Motor neuron (in vitro differentiated cells): ENCODE results near the gene C2orf92. TPM values are rescaled to one million over a fixed set of nuclear protein-coding genes. Genes with fewer than 3 reads are reported as not detected.

Experiments used
- ATAC-seq, 8 experiments: fragments of 200-7000 bp; cut with Tn5 transposase; replicated peaks in 6 of 8; 2 replicates each; pipeline ENCODE4 v1.8.0; 2021; ENCODE audit warnings: mild to moderate bottlenecking in 8 of 8, moderate library complexity in 8 of 8
- H3K27ac ChIP-seq, 2 donors: fragments of 250-450 bp; sonication (Bioruptor Pico); 2 replicates each; pipeline ENCODE4 v1.9.0; 2021; ENCODE audit warnings: antibody characterized with exemption in 2 of 2, mild to moderate bottlenecking in 2 of 2, moderate library complexity in 1 of 2
- H3K4me1 ChIP-seq, 2 donors: fragments of 250-450 bp; sonication (Bioruptor Pico); replicated peaks in 1 of 2; 2 replicates each; pipeline ENCODE4 v1.6.1; 2021; ENCODE audit warnings: antibody characterized with exemption in 2 of 2, mild to moderate bottlenecking in 2 of 2, moderate library complexity in 1 of 2
- H3K4me3 ChIP-seq, 5 donors: fragments of 250-450 bp; sonication (Bioruptor Pico); 2 replicates each; pipeline ENCODE4 v1.9.0; 2021; ENCODE audit warnings: antibody characterized with exemption in 5 of 5, mild to moderate bottlenecking in 5 of 5, moderate library complexity in 4 of 5
- WGBS, 10 experiments: fragments of 450-650 bp; shearing (Covaris generic); methylation state at CpG; one replicate each; pipeline ENCODE4 v1.0.0; 2022; 5-methylcytosine and 5-hydroxymethylcytosine counted together
- in situ Hi-C, 9 experiments: fragments of 400-800 bp; cut with MboI; loops; one replicate each; pipeline ENCODE4 v1.15.0; 2021; ENCODE audit warnings: low sequenced_read_pairs in 9 of 9, low pct_unique_long_range_greater_than_20kb in 2 of 9; ENCODE audit not compliant: unreplicated experiment in 9 of 9
- total RNA-seq, 8 experiments: library from RNA; unstranded; fragments of 300-600 nt; gene quantifications; 2 replicates each; pipeline versions ENCODE4 v1.2.3 to v1.2.4, GENCODE V29; 2022

C2orf92 gene
- total RNA-seq, 8 experiments from 2014 or later = 3.2 to 30.5 (median 7.0) TPM

DNA sequence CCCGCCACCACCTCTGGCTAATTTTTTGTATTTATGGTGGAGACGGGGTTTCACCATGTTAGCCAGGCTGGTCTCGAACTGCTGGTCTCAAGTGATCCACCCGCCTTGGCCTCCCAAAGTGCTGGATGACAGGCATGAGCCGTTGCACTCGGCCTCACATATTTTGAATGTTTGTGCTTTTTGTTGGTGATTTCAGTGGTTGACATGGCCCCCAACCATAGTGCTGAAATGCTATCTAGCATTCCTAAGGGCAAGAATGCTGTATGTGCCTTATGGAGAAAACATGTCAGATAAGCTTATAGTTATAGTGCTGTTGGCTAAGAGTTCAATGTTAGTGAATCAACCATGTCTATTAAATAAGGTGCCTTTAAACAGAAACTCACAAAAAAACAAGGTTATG lies 52.7 kb downstream of the C2orf92 start:
- Histone ChIP-seq H3K4me3 (no peak overlapping the region), H3K4me1 (peaks cover 2 to 7% of the 10 kb centered on the region in 2 donors), H3K27ac (no peak overlapping the region)
- 61 to 100% (median 96%) methylated on average over 1 to 5 of the region's 6 CpGs; no CpG with 5 or more reads in 5 of the 10 experiments for WGBS, 10 experiments
- in situ Hi-C loops = no loop called here
- no peak for ATAC-seq

DNA sequence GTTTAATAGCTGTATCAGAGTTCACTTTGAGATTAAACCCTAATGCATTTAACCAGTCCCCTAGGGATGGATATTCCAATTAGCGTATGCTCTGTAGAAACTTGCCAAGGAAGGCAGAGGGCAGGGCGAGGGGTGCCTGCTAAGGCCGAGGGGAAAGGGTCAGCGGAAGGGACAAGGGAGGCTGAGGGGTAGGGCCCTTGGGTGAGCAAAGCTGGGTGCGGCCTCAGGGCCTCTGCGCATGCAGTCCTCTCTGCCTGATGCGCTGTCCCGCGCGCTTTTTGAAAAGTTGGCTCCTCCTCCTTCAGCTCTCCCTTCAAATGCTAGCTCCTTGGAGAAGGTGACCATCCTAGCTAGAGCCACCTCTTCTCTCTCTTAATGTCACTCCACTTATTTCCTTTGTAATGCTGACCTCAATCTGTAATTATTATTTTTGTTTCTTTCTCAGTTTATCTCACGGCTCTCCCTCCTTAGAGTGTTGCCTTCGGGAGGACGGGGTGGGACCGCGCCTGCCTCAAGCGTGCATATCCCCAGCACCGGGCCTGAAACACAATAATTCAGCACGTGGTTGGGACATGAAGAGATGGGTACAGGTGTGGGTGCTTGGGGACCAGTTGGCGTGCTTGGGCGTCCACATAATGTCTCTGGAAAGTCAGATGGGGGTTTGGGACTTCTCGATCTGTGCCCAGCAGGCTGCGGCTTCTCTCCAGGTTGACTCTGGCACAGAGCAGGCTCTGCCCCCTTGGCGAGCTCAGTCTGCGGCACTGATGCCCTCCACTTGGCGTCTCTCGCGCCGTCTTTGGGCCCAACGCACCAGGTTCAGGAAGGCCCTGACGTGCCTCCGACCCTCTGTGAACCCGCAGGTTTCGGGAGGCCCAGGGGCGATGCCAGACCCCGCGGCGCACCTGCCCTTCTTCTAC lies 53.9 kb downstream of the C2orf92 start:
- in situ Hi-C loops = no loop called here
- H3K4me3 ChIP-seq = no peak overlapping the region
- no peak overlapping the region for H3K27ac ChIP-seq
- ATAC-seq = no peak
- 83 to 100% (median 97%) methylated on average over 1 to 12 of the region's 37 CpGs; no CpG with 5 or more reads in 2 of the 10 experiments for WGBS, 10 experiments
- H3K4me1 ChIP-seq = peaks cover 2 to 7% of the 10 kb centered on the region in 2 donors

GRCh38 chr2:97724073-97724410 lies 54.5 kb downstream of the C2orf92 start:
- in situ Hi-C loops = no loop called here
- Histone ChIP-seq H3K4me3 (no peak overlapping the region), H3K27ac (no peak overlapping the region), H3K4me1 (peaks cover 2 to 7% of the 10 kb centered on the region in 2 donors)
- 93 to 100% methylated on average over 11 to 22 of the region's 41 CpGs; no CpG with 5 or more reads in 8 of the 10 experiments for WGBS, 10 experiments
- no peak for ATAC-seq

DNA sequence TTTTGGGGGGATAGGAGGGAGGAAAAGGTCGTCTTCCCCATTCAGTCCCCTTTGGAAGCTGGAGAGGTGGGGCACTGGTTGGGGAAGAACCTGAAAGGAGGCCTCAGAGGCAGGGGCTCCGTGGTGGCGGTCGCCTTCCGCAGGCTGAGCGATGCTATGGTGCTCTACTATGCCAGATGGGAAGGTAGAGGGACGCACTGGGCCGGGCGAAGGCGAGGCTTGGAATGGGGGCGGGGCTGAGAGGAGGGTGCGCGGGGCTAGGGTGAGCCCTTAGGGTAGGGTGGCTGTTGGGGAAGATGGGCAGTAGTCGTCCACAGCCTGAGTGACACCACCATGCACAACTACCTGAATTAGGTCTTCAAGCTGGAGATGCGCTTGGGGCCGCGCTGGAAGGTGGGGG lies 55.0 kb downstream of the C2orf92 start:
- no peak for ATAC-seq
- H3K27ac ChIP-seq = no peak overlapping the region
- no peak overlapping the region for H3K4me3 ChIP-seq
- in situ Hi-C loops = no loop called here
- peaks cover 2 to 7% of the 10 kb centered on the region in 2 donors for H3K4me1 ChIP-seq
- WGBS, 10 experiments = 80% methylated on average over 3 of the region's 17 CpGs; no CpG with 5 or more reads in 9 of the 10 experiments

DNA sequence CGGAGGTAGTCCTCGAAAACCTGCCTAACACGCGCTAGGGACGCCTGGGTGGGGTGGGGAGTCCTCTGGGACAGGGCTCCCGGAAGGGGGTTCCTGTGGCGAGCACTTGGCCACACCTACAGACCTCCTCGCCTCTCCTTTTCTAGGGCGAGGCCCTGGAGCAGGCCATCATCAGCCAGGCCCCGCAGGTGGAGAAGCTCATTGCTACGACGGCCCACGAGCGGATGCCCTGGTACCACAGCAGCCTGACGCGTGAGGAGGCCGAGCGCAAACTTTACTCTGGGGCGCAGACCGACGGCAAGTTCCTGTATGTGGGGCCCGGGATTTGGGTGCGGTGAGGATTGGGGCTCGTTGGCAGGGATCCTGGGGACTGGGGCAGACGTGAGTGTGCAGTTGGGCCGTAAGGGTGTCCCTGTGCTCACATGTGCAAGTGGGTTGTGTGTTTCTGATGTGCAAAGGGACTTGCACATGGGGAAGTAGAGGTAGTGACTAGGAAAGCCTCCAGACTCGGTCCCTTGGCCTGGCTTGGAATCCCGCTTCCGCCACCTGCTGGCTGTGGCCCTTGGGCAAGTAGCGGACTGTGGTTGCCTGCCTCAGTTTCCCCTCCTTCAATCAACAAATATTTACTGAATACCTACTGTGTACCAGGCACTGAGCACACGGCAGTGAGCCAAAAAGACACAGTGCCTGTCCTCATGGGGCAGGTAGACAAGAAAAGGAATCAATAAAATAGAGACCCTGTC lies 55.6 kb downstream of the C2orf92 start:
- no peak for ATAC-seq

GRCh38 chr2:97726261-97727064 lies 57.0 kb downstream of the C2orf92 start:
- WGBS, 10 experiments = 20 to 83% (median 47%) methylated on average over 1 to 3 of the region's 4 CpGs; no CpG with 5 or more reads in 3 of the 10 experiments

More for the DNA sequence above, 55.6 kb downstream of the C2orf92 start:
- Histone ChIP-seq H3K27ac (no peak overlapping the region), H3K4me3 (no peak overlapping the region), H3K4me1 (peaks cover 2 to 7% of the 10 kb centered on the region in 2 donors)
- in situ Hi-C loops = loop anchor here in 1 of 9 experiments (25.0 kb wide), 1 partner anchor 662 kb away; no protein-coding TSS in a partner anchor
- WGBS, 10 experiments = 14 to 100% (median 84%) methylated on average over 1 to 9 of the region's 31 CpGs; no CpG with 5 or more reads in 3 of the 10 experiments

DNA sequence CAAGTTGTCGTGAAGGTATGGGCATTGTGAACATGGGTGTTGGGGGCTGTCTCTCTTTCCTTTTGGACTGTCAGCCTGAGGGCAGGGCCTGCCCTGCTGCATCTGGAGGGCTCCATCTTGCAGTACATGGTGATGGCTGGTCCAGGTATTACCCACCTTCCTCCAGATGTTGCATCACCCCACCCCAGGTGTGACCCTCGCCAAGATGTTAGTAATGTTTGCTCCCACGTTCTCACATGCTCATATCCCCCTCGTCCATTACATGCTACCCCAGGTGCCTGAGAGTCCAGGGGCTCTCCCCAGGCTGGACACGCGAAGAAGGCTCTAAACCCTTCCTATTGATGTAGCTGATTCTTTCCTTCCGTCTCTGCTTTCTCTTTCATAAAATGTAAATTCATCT lies 57.8 kb downstream of the C2orf92 start:
- 34 to 100% (median 77%) methylated on average over 1 to 6 of the region's 7 CpGs for WGBS, 10 experiments
- ATAC-seq = no peak
- in situ Hi-C loops = loop anchor here in 1 of 9 experiments (25.0 kb wide), 1 partner anchor 660 kb away; no protein-coding TSS in a partner anchor
- no peak overlapping the region for H3K27ac ChIP-seq
- no peaks in the 10 kb centered on the region for H3K4me1 ChIP-seq
- no peak overlapping the region for H3K4me3 ChIP-seq

More at GRCh38 chr2:97726261-97727064, 57.0 kb downstream of the C2orf92 start:
- in situ Hi-C loops = loop anchor here in 1 of 9 experiments (25.0 kb wide), 1 partner anchor 661 kb away; no protein-coding TSS in a partner anchor
- H3K4me1 ChIP-seq = no peaks in the 10 kb centered on the region
- H3K27ac ChIP-seq = no peak overlapping the region
- no peak overlapping the region for H3K4me3 ChIP-seq
- ATAC-seq = peak in 1 of 8 experiments; percentile 46

GRCh38 chr2:97728091-97728731 lies 58.7 kb downstream of the C2orf92 start:
- Histone ChIP-seq H3K27ac (no peak overlapping the region), H3K4me3 (no peak overlapping the region), H3K4me1 (no peaks in the 10 kb centered on the region)
- WGBS, 10 experiments = 2 to 100% (median 90%) methylated on average over 1 to 11 of the region's 12 CpGs; no CpG with 5 or more reads in 3 of the 10 experiments
- peak in 4 of 8 experiments; percentile 30 to 83 (median 71) for ATAC-seq
- in situ Hi-C loops = loop anchor here in 1 of 9 experiments (25.0 kb wide), 1 partner anchor 659 kb away; no protein-coding TSS in a partner anchor

- no peak overlapping the region for H3K4me3 ChIP-seq
- H3K4me1 ChIP-seq = no peaks in the 10 kb centered on the region
- peak in 1 of 8 experiments; percentile 19 for ATAC-seq
- WGBS, 10 experiments = 100% methylated on average over 1 of the region's 1 CpG; no CpG with 5 or more reads in 8 of the 10 experiments
- in situ Hi-C loops = loop anchor here in 1 of 9 experiments (25.0 kb wide), 1 partner anchor 657 kb away; no protein-coding TSS in a partner anchor
- H3K27ac ChIP-seq = no peak overlapping the region
These were observed 60.7 kb downstream of the C2orf92 start for GRCh38 chr2:97730245-97730644.

DNA sequence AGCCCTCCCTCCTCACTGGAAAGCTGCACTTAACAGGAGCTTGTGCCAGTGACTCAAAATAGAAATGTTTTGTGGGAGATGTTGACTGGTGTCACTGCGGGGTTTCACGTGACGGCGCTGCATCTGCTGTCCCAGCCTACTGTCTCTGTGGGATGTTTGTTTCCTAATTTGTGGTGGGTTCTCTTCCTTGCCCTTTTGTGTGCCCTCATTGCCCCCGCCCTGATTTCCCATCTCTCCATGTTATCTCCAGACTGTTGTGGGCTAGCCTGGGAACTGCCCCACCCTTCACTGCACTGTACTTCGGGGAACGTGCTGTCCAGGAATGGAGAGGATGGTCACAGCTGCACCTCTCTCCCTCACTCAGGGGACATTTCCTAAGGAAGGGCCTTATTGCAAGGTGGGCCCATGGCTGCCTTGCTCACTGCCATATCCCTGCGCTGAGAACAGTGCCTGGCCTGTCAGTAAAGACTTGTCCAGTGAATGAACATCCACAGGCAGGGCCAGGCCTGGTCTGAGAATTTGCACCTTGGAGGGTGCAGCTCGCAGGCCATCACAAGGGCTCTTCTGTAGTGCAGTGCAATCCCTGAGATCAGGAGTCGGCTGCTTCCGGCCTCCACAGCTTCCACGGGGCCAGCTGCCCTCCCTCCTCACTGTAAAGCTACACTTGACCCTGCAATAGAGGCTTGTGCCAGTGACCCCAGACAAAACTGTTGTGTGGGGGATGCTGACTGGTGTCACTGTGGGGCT lies 61.9 kb downstream of the C2orf92 start:
- Histone ChIP-seq H3K27ac (no peak overlapping the region), H3K4me1 (no peaks in the 10 kb centered on the region), H3K4me3 (no peak overlapping the region)
- 72 to 100% (median 82%) methylated on average over 1 to 8 of the region's 12 CpGs; no CpG with 5 or more reads in 5 of the 10 experiments for WGBS, 10 experiments
- in situ Hi-C loops = loop anchor here in 1 of 9 experiments (25.0 kb wide), 1 partner anchor 656 kb away; no protein-coding TSS in a partner anchor
- ATAC-seq = no peak
